H9 (cell line): Measurements from ENCODE around the gene PLAC1. TPM values are rescaled to one million over a fixed set of nuclear protein-coding genes. Genes with fewer than 3 reads are reported as not detected.

Experiments
- DNase-seq: peaks from one replicate; pipeline ENCODE4 v3.0.0-alpha.2; 2017
- H2AFZ ChIP-seq: one replicate; pipeline ENCODE4 v1.6.1; 2013; ENCODE audit warnings: mild to moderate bottlenecking, low read length, control low read depth, moderate library complexity
- H2AK5ac ChIP-seq: 2 replicates; pipeline ENCODE4 v1.6.1; 2013; ENCODE audit warnings: low read length, control low read depth, mixed read lengths; ENCODE audit not compliant: insufficient read length
- H2BK120ac ChIP-seq: one replicate; pipeline ENCODE4 v1.6.1; 2013; ENCODE audit warnings: low read depth, mild to moderate bottlenecking, low read length, control low read depth, inconsistent platforms; ENCODE audit not compliant: poor library complexity, severe bottlenecking
- H2BK12ac ChIP-seq: 2 replicates; pipeline ENCODE4 v1.6.1; 2013; ENCODE audit warnings: low read length, control low read depth, mixed read lengths, low read depth; ENCODE audit not compliant: insufficient read length
- H2BK15ac ChIP-seq: 2 replicates; pipeline ENCODE4 v1.6.1; 2013; ENCODE audit warnings: low read depth, low read length, control low read depth
- H2BK20ac ChIP-seq: one replicate; pipeline ENCODE4 v1.6.1; 2013; ENCODE audit warnings: low read depth, mild to moderate bottlenecking, low read length, control low read depth, inconsistent platforms; ENCODE audit not compliant: poor library complexity, severe bottlenecking
- H2BK5ac ChIP-seq: 2 replicates; pipeline ENCODE4 v1.6.1; 2013; ENCODE audit warnings: low read length, control low read depth, mixed read lengths; ENCODE audit not compliant: insufficient read length
- H3K14ac ChIP-seq: 2 replicates; pipeline ENCODE4 v1.6.1; 2013; ENCODE audit warnings: low read length, control low read depth; ENCODE audit not compliant: insufficient read depth
- H3K18ac ChIP-seq: 2 replicates; pipeline ENCODE4 v1.6.1; 2013; ENCODE audit warnings: low read depth, mild to moderate bottlenecking, mixed read lengths, low read length, control low read depth; ENCODE audit not compliant: insufficient read length
- H3K23ac ChIP-seq: 2 replicates; pipeline ENCODE4 v1.6.1; 2013; ENCODE audit warnings: low read length, control low read depth, mixed read lengths, low read depth; ENCODE audit not compliant: insufficient read length
- H3K23me2 ChIP-seq: 2 replicates; pipeline ENCODE4 v1.6.1; 2013; ENCODE audit warnings: low read depth, mild to moderate bottlenecking, mixed read lengths, low read length, control low read depth; ENCODE audit not compliant: insufficient read length, poor library complexity, severe bottlenecking
- H3K27ac ChIP-seq: 2 replicates; pipeline ENCODE4 v1.5.1; 2013; ENCODE audit warnings: low read length, control low read depth, mixed read lengths, low read depth; ENCODE audit not compliant: insufficient read length
- H3K27me3 ChIP-seq: 2 replicates; pipeline ENCODE4 v1.6.1; 2013; ENCODE audit warnings: low read length, control low read depth, inconsistent platforms; ENCODE audit not compliant: insufficient read depth
- H3K4ac ChIP-seq: 2 replicates; pipeline ENCODE4 v1.6.1; 2013; ENCODE audit warnings: low read depth, mild to moderate bottlenecking, control low read depth, inconsistent platforms, low read length, moderate library complexity
- H3K4me1 ChIP-seq: 2 replicates; pipeline ENCODE4 v1.6.1; 2013; ENCODE audit warnings: low read length, control low read depth, inconsistent platforms; ENCODE audit not compliant: insufficient read depth
- H3K4me2 ChIP-seq: 2 replicates; pipeline ENCODE4 v1.6.1; 2013; ENCODE audit warnings: low read length, control low read depth, mixed read lengths; ENCODE audit not compliant: insufficient read length, insufficient read depth
- H3K56ac ChIP-seq: 2 replicates; pipeline ENCODE4 v1.6.1; 2013; ENCODE audit warnings: low read depth, mild to moderate bottlenecking, mixed read lengths, low read length, control low read depth; ENCODE audit not compliant: insufficient read length
- H3K79me1 ChIP-seq: 2 replicates; pipeline ENCODE4 v1.6.1; 2013; ENCODE audit warnings: low read depth, mild to moderate bottlenecking, moderate library complexity, low read length, control low read depth, inconsistent platforms; ENCODE audit not compliant: insufficient read depth, poor library complexity, severe bottlenecking
- H3K79me2 ChIP-seq: 2 replicates; pipeline ENCODE4 v1.6.1; 2013; ENCODE audit warnings: low read length, control low read depth, inconsistent platforms; ENCODE audit not compliant: insufficient read depth
- H3K9ac ChIP-seq: 2 replicates; pipeline ENCODE4 v1.6.1; 2013; ENCODE audit warnings: low read length, control low read depth, mixed read lengths; ENCODE audit not compliant: insufficient read length; ENCODE audit errors: extremely low read depth
- H3K9me3 ChIP-seq: one replicate; pipeline ENCODE4 v1.6.1; 2013; ENCODE audit warnings: low read depth, low read length, inconsistent platforms; ENCODE audit not compliant: control insufficient read depth
- H3T11ph ChIP-seq: one replicate; pipeline ENCODE4 v1.6.1; 2013; ENCODE audit warnings: mild to moderate bottlenecking, low read length, control low read depth, inconsistent platforms
- H4K20me1 ChIP-seq: one replicate; pipeline ENCODE4 v1.6.1; 2013; ENCODE audit not compliant: control insufficient read depth, insufficient read length, insufficient read depth
- H4K5ac ChIP-seq: 2 replicates; pipeline ENCODE4 v1.6.1; 2013; ENCODE audit warnings: low read depth, mild to moderate bottlenecking, mixed read lengths, low read length, control low read depth; ENCODE audit not compliant: insufficient read length
- H4K8ac ChIP-seq: replicated peaks from 2 replicates; pipeline ENCODE4 v1.6.1; 2013; ENCODE audit warnings: low read length, control low read depth, mixed read lengths, low read depth; ENCODE audit not compliant: insufficient read length
- H4K91ac ChIP-seq: 2 replicates; pipeline ENCODE4 v1.6.1; 2013; ENCODE audit warnings: low read depth, mild to moderate bottlenecking, moderate library complexity, mixed read lengths, low read length, control low read depth; ENCODE audit not compliant: insufficient read length
- H3K27ac Mint-ChIP-seq, 3 experiments: 2 replicates in 2 of 3; 3 replicates in 1 of 3; pipeline ENCODE4 v1.8.0; 2020 to 2021; ENCODE audit warnings: mixed read lengths in 3 of 3, mild to moderate bottlenecking in 1 of 3, moderate library complexity in 1 of 3
- H3K27me3 Mint-ChIP-seq: 2 replicates; pipeline ENCODE4 v1.8.0; 2021; ENCODE audit warnings: low read depth, mild to moderate bottlenecking, moderate library complexity, mixed read lengths
- H3K36me3 Mint-ChIP-seq, 3 experiments: 2 replicates in 2 of 3; 3 replicates in 1 of 3; pipeline ENCODE4 v1.8.0; 2020 to 2021; ENCODE audit warnings: low read depth in 3 of 3, mixed read lengths in 3 of 3; ENCODE audit not compliant: insufficient read depth in 1 of 3
- H3K4me1 Mint-ChIP-seq, 2 experiments: 2 replicates each; pipeline ENCODE4 v1.8.0; 2020; ENCODE audit warnings: mixed read lengths in 2 of 2
- H3K4me3 Mint-ChIP-seq, 2 experiments: 2 replicates in 1 of 2; 3 replicates in 1 of 2; pipeline ENCODE4 v1.8.0; 2020 to 2021; ENCODE audit warnings: mild to moderate bottlenecking in 2 of 2, mixed read lengths in 2 of 2, moderate library complexity in 1 of 2
- H3K9me3 Mint-ChIP-seq, 2 experiments: 2 replicates in 1 of 2; 3 replicates in 1 of 2; pipeline ENCODE4 v1.8.0; 2020; ENCODE audit warnings: mild to moderate bottlenecking in 2 of 2, mixed read lengths in 2 of 2, moderate library complexity in 1 of 2
- WGBS: extraction: QIAGEN DNeasy Blood & Tissue Kit; methylation state at CpG from one replicate; pipeline ENCODE4 v1.1.7; 2013; ENCODE audit warnings: missing lambda C conversion rate, low lambda C conversion rate, mixed read lengths; ENCODE audit not compliant: insufficient read length; ENCODE audit errors: extremely low coverage; 5-methylcytosine and 5-hydroxymethylcytosine counted together
- total RNA-seq: library from RNA; stranded (reverse); gene quantifications from 2 replicates; pipeline ENCODE4 v1.2.1, GENCODE V29; 2021
- TF ChIP-seq, protein P1 (sequence below): fragments of 200-600 bp; sonication (generic); conservative IDR thresholded peaks from 3 replicates; pipeline ENCODE4 v1.8.0; 2021; ENCODE audit warnings: antibody characterized with exemption, mild to moderate bottlenecking

Gene PLAC1
- total RNA-seq, 1 experiment from 2014 or later, result 0.68 TPM

DNA sequence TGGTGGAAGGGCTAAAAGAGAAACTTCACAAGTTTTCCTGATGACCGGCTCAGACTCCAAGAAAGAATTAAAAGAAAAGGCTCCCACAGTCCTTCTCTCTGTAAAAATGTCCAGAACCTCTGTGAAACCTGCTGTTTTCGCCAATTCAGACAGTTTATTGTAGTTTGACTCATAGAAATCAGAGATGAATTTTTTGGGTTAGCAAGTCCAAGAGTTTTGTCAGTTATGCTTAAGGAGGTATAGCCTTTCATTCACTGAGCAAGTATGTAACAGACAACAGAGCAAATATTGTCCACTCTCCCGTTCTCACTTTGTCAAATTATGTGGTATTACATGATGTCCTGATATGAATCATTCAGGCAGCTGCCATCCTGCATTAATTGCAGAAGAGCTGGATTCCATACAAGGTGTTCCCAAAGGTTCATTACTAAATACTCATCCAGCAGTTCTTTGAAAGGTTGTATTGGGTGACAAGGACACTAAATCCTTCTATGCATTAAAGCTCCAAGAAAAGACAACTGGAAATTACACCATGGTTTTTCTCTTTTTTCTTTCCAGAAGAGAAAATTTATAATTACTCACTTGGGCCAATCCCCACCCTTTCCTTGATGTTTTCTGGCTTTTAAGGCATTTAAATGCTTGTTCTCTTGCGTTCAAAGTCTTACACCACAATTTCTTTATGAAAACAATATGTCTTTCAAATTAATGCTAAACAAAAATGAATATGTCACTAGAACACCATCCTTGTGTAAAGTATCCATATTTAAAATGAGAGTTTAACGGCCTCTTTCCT, 30.0 kb upstream of the PLAC1 start:
- Histone ChIP-seq H2AK5ac (no peak overlapping the region), H3K9ac (no peak overlapping the region), H3K4me1 (no peaks in the 10 kb centered on the region; the same call in 1 of the 2 replicates), H3K56ac (no peak overlapping the region), H3K14ac (no peak overlapping the region), H3K27me3 (no peaks in the 10 kb centered on the region), H2BK20ac (no peak overlapping the region), H2BK120ac (no peak overlapping the region), H2AFZ (no peak overlapping the region), H3K79me2 (no peaks in the 10 kb centered on the region), H3K4ac (no peak overlapping the region), H4K20me1 (no peaks in the 10 kb centered on the region), H3K23ac (no peak overlapping the region), H4K5ac (no peak overlapping the region), H3K27ac (no peak overlapping the region), H2BK12ac (no peak overlapping the region), H3K79me1 (no peaks in the 10 kb centered on the region), H4K91ac (no peak overlapping the region), H3K18ac (no peak overlapping the region), H2BK15ac (no peak overlapping the region), H4K8ac (no peak overlapping the region), H3K23me2 (no peaks in the 10 kb centered on the region), H2BK5ac (no peak overlapping the region), H3K4me2 (no peak overlapping the region), H3T11ph (no peak overlapping the region), H3K9me3 (no peaks in the 10 kb centered on the region)
- TF ChIP-seq, protein P1, sequence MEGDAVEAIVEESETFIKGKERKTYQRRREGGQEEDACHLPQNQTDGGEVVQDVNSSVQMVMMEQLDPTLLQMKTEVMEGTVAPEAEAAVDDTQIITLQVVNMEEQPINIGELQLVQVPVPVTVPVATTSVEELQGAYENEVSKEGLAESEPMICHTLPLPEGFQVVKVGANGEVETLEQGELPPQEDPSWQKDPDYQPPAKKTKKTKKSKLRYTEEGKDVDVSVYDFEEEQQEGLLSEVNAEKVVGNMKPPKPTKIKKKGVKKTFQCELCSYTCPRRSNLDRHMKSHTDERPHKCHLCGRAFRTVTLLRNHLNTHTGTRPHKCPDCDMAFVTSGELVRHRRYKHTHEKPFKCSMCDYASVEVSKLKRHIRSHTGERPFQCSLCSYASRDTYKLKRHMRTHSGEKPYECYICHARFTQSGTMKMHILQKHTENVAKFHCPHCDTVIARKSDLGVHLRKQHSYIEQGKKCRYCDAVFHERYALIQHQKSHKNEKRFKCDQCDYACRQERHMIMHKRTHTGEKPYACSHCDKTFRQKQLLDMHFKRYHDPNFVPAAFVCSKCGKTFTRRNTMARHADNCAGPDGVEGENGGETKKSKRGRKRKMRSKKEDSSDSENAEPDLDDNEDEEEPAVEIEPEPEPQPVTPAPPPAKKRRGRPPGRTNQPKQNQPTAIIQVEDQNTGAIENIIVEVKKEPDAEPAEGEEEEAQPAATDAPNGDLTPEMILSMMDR, result no peak
- no peak for DNase-seq
- peaks cover 0 to 3% of the 10 kb centered on the region in 2 experiments; a peak in 1 of 4 replicates for H3K4me1 Mint-ChIP-seq
- H3K9me3 Mint-ChIP-seq, result peaks cover 3 to 52% of the 10 kb centered on the region in 2 experiments; a peak in 3 of 5 replicates
- H3K4me3 Mint-ChIP-seq, result no peak overlapping the region
- H3K36me3 Mint-ChIP-seq, result no peaks in the 10 kb centered on the region; a peak in 1 of 7 replicates
- no peak overlapping the region for H3K27ac Mint-ChIP-seq
- WGBS, result no CpG with 5 or more reads among the region's 5 CpGs
- H3K27me3 Mint-ChIP-seq, result no peaks in the 10 kb centered on the region
